ENCODE measurements around the gene SLC6A6.

Gene SLC6A6

DNA sequence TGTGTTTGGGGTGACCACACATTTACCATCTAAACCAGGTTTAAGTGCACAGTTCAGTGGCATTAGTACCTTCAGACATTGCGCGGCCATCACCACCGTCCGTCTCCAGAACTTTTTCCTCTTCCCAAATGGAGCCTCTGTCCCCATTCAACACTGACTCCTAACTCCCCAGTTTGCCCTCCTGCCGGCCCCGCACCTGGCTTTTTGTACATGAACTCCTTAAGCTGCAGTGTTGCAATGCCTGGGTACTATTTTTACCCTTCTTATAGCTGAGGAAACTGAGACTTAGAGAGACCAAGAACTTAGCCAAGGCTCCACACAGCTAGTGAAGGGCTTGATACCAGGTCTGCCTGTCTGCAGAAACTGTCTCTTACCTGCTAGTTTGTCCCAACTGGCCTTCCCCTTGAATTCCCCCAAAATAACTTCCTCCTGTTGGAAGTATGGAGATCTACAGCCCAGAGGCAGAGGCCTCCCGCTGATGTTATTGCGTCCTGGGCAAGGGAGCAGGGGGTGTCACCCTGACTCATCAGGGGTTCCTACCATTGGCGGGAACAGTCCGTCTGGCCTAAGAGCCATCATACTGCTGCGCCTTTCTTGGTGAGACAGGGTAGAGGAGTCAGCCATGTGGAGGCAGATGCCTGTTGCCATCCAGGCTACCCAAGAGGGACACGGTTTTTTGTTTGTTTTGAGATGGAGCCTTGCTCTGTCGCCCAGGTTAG, 72.1 kb downstream of the SLC6A6 start:
- no peak overlapping the region for H3K9ac ChIP-seq (ENCODE audit: low read length)
- H3K79me1 ChIP-seq (replicated peaks; ENCODE audit: low read length, poor library complexity, severe bottlenecking): peaks cover 23% of the 10 kb centered on the region
- H3K4me2 ChIP-seq (ENCODE audit: low read length, poor library complexity, severe bottlenecking): no peak overlapping the region
- H3K18ac ChIP-seq (ENCODE audit: low read depth in 1 of 2, low read length in 2 of 2): no peak overlapping the region
- H3K27me3 ChIP-seq (ENCODE audit: control insufficient read depth in 1 of 2, insufficient read depth in 1 of 2, low read length in 2 of 2): no peaks in the 10 kb centered on the region
- peak overlapping the region; percentile 94 for H2AK5ac ChIP-seq (ENCODE audit: low read length, severe bottlenecking)
- H3K14ac ChIP-seq (ENCODE audit: low read length in 2 of 2): no peak overlapping the region
- DNase-seq: no peak
- H4K91ac ChIP-seq (ENCODE audit: low read length): no peak overlapping the region
- WGBS: 94% methylated on average over 13 of the region's 13 CpGs
- no peak overlapping the region for H2BK12ac ChIP-seq (ENCODE audit: low read length in 2 of 2)
- H3K4ac ChIP-seq (ENCODE audit: low read depth in 1 of 2, low read length in 2 of 2): no peak overlapping the region
- H3K9me3 ChIP-seq (ENCODE audit: control insufficient read depth, low read length): no peaks in the 10 kb centered on the region
- no peak overlapping the region for H2BK120ac ChIP-seq (ENCODE audit: low read depth, low read length)
- H2BK15ac ChIP-seq (ENCODE audit: low read depth, poor library complexity, severe bottlenecking): no peak overlapping the region
- H4K8ac ChIP-seq (ENCODE audit: low read length): no peak overlapping the region
- H3K23ac ChIP-seq (ENCODE audit: low read length in 2 of 2): no peak overlapping the region
- peaks cover 50% of the 10 kb centered on the region for H3K4me1 ChIP-seq (ENCODE audit: control insufficient read depth, insufficient read depth, low read depth, low read length)
- peak overlapping the region; percentile 92 for H3K27ac ChIP-seq (ENCODE audit: low read length, poor library complexity, severe bottlenecking)
- no peak overlapping the region for H2AFZ ChIP-seq (ENCODE audit: low read depth, low read length)
- no peak overlapping the region for H2BK5ac ChIP-seq (ENCODE audit: low read depth, low read length, poor library complexity, severe bottlenecking)
- peaks cover 73 to 76% of the 10 kb centered on the region in 2 experiments for H3K36me3 ChIP-seq (ENCODE audit: control insufficient read depth in 1 of 2, insufficient read depth in 2 of 2, low read depth in 1 of 2, low read length in 2 of 2)
- no peak overlapping the region for H3K4me3 ChIP-seq (ENCODE audit: insufficient read depth in 1 of 2, low read depth in 1 of 2, low read length in 2 of 2)

DNA sequence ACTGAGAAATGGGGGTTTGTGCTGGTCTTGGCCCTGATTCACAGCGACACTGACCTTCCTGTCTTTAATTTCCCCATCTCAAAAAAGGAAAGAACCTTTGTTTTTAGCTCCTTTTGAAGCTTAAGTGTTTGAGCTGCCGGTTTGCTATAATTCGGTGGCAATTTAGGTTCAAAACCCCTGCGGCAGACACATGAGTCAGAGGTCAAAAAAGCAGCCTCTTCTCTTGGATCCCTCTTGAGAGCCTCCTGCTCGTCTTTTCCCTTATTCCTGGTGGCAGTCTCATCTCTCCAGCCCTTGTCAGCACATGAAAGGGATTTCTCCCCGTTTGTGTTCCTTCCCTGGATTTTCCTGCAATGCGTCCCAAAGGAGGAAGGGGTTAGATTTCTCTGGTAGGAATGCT, 73.2 kb downstream of the SLC6A6 start:
- Histone ChIP-seq H3K4me3 (ENCODE audit: insufficient read depth in 1 of 2, low read depth in 1 of 2, low read length in 2 of 2) (no peak overlapping the region), H3K14ac (ENCODE audit: low read length in 2 of 2) (no peak overlapping the region), H2AFZ (ENCODE audit: low read depth, low read length) (no peak overlapping the region), H3K27ac (ENCODE audit: low read length, poor library complexity, severe bottlenecking) (no peak overlapping the region), H2BK5ac (ENCODE audit: low read depth, low read length, poor library complexity, severe bottlenecking) (no peak overlapping the region), H4K91ac (ENCODE audit: low read length) (no peak overlapping the region), H3K4me1 (ENCODE audit: control insufficient read depth, insufficient read depth, low read depth, low read length) (peaks cover 53% of the 10 kb centered on the region), H2BK12ac (ENCODE audit: low read length in 2 of 2) (no peak overlapping the region), H3K36me3 (ENCODE audit: control insufficient read depth in 1 of 2, insufficient read depth in 2 of 2, low read depth in 1 of 2, low read length in 2 of 2) (peaks cover 76 to 78% of the 10 kb centered on the region in 2 experiments), H3K79me1 (replicated peaks; ENCODE audit: low read length, poor library complexity, severe bottlenecking) (peaks cover 20% of the 10 kb centered on the region), H2AK5ac (ENCODE audit: low read length, severe bottlenecking) (no peak overlapping the region), H4K8ac (ENCODE audit: low read length) (no peak overlapping the region), H3K4me2 (ENCODE audit: low read length, poor library complexity, severe bottlenecking) (no peak overlapping the region), H3K9ac (ENCODE audit: low read length) (no peak overlapping the region), H2BK120ac (ENCODE audit: low read depth, low read length) (no peak overlapping the region), H3K4ac (ENCODE audit: low read depth in 1 of 2, low read length in 2 of 2) (no peak overlapping the region), H3K27me3 (ENCODE audit: control insufficient read depth in 1 of 2, insufficient read depth in 1 of 2, low read length in 2 of 2) (no peaks in the 10 kb centered on the region), H2BK15ac (ENCODE audit: low read depth, poor library complexity, severe bottlenecking) (no peak overlapping the region), H3K9me3 (ENCODE audit: control insufficient read depth, low read length) (no peaks in the 10 kb centered on the region), H3K18ac (ENCODE audit: low read depth in 1 of 2, low read length in 2 of 2) (no peak overlapping the region), H3K23ac (ENCODE audit: low read length in 2 of 2) (no peak overlapping the region)
- peak; percentile 55 for DNase-seq
- WGBS: 55% methylated on average over 7 of the region's 7 CpGs

DNA sequence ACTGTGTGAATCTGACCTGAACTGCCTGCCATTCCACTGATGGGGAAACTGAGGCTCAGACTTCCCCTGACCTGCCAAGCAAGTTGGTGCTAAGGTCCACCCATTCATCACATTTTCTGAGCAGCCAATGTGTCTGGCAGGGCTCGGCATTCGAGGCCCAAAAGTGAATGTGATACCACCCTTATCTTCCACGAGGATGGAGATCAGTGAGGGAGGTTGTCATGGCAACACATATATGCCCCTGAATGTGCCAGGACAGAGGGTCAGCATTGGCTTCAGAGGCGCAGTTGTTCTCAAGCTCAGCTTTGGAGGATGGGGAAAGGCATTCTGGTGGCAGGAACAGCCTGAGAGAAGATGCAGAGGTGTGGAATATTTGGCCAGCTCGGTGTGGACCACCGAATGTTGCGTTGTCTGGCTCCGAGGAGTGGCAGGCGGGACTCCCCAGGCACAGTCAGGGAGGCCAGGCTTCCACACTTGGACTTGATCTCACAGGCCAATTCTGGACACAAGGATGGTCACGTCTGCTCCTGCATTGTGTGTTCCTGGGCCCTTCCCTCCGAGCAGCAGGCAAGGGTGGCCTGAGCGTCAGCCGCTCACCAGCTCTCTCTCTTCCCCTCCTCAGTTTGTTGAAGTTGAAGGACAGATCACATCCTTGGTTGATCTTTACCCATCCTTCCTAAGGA, 74.3 kb downstream of the SLC6A6 start:
- Histone ChIP-seq H2AFZ (ENCODE audit: low read depth, low read length) (no peak overlapping the region), H4K91ac (ENCODE audit: low read length) (no peak overlapping the region), H3K4ac (ENCODE audit: low read depth in 1 of 2, low read length in 2 of 2) (no peak overlapping the region), H2AK5ac (ENCODE audit: low read length, severe bottlenecking) (no peak overlapping the region), H3K27me3 (ENCODE audit: control insufficient read depth in 1 of 2, insufficient read depth in 1 of 2, low read length in 2 of 2) (no peaks in the 10 kb centered on the region), H3K4me3 (ENCODE audit: insufficient read depth in 1 of 2, low read depth in 1 of 2, low read length in 2 of 2) (no peak overlapping the region), H3K27ac (ENCODE audit: low read length, poor library complexity, severe bottlenecking) (no peak overlapping the region), H3K4me1 (ENCODE audit: control insufficient read depth, insufficient read depth, low read depth, low read length) (peaks cover 45% of the 10 kb centered on the region), H3K9ac (ENCODE audit: low read length) (no peak overlapping the region), H3K79me1 (replicated peaks; ENCODE audit: low read length, poor library complexity, severe bottlenecking) (peaks cover 28% of the 10 kb centered on the region), H2BK5ac (ENCODE audit: low read depth, low read length, poor library complexity, severe bottlenecking) (no peak overlapping the region), H3K14ac (ENCODE audit: low read length in 2 of 2) (no peak overlapping the region), H3K23ac (ENCODE audit: low read length in 2 of 2) (no peak overlapping the region), H2BK120ac (ENCODE audit: low read depth, low read length) (no peak overlapping the region), H2BK12ac (ENCODE audit: low read length in 2 of 2) (no peak overlapping the region), H3K18ac (ENCODE audit: low read depth in 1 of 2, low read length in 2 of 2) (no peak overlapping the region), H2BK15ac (ENCODE audit: low read depth, poor library complexity, severe bottlenecking) (no peak overlapping the region), H3K36me3 (ENCODE audit: control insufficient read depth in 1 of 2, insufficient read depth in 2 of 2, low read depth in 1 of 2, low read length in 2 of 2) (peaks cover 80 to 86% of the 10 kb centered on the region in 2 experiments), H3K4me2 (ENCODE audit: low read length, poor library complexity, severe bottlenecking) (no peak overlapping the region), H4K8ac (ENCODE audit: low read length) (no peak overlapping the region), H3K9me3 (ENCODE audit: control insufficient read depth, low read length) (no peaks in the 10 kb centered on the region)
- WGBS: 98% methylated on average over 13 of the region's 13 CpGs
- no peak for DNase-seq

DNA sequence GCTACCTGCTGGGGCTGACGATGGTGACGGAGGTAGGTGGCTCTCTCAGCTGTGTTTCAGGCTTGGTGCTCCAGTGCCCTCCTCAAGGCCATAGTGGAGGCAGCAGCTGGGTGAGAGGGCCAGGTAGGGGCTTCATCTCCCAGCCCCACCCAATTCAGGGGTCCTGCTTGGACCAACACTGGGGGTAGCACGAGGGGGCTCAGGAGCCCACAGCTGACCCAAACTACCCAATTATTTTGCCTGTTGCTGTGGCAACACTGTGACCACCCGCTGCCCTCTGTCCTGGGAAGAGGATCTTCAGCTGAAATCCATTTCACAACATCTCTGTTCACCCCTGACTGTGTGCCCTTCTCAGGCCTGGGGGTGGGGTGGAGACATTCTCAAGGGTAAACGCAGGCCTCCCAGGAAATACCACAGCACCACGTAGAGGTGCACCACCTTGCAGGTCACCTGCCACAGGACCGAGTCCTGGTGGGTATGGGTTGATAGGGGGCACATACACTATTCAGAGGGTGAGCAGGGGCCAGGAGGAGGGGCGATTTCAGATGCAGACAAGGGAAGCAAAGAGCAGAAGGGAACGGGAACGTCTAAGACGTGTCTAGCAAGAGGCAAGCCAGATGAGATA, 75.0 kb downstream of the SLC6A6 start:
- no peak overlapping the region for H3K4ac ChIP-seq (ENCODE audit: low read depth in 1 of 2, low read length in 2 of 2)
- H3K23ac ChIP-seq (ENCODE audit: low read length in 2 of 2): no peak overlapping the region
- peak overlapping the region; percentile 21 for H2AK5ac ChIP-seq (ENCODE audit: low read length, severe bottlenecking)
- H3K9ac ChIP-seq (ENCODE audit: low read length): no peak overlapping the region
- no peak overlapping the region for H3K27ac ChIP-seq (ENCODE audit: low read length, poor library complexity, severe bottlenecking)
- H3K79me1 ChIP-seq (replicated peaks; ENCODE audit: low read length, poor library complexity, severe bottlenecking): peaks cover 32% of the 10 kb centered on the region
- 95% methylated on average over 10 of the region's 11 CpGs for WGBS
- H2AFZ ChIP-seq (ENCODE audit: low read depth, low read length): no peak overlapping the region
- H3K4me1 ChIP-seq (ENCODE audit: control insufficient read depth, insufficient read depth, low read depth, low read length): peaks cover 38% of the 10 kb centered on the region
- H3K18ac ChIP-seq (ENCODE audit: low read depth in 1 of 2, low read length in 2 of 2): no peak overlapping the region
- no peak for DNase-seq
- H3K14ac ChIP-seq (ENCODE audit: low read length in 2 of 2): no peak overlapping the region
- H3K4me3 ChIP-seq (ENCODE audit: insufficient read depth in 1 of 2, low read depth in 1 of 2, low read length in 2 of 2): no peak overlapping the region
- peaks cover 82 to 87% of the 10 kb centered on the region in 2 experiments for H3K36me3 ChIP-seq (ENCODE audit: control insufficient read depth in 1 of 2, insufficient read depth in 2 of 2, low read depth in 1 of 2, low read length in 2 of 2)
- no peaks in the 10 kb centered on the region for H3K27me3 ChIP-seq (ENCODE audit: control insufficient read depth in 1 of 2, insufficient read depth in 1 of 2, low read length in 2 of 2)
- H2BK120ac ChIP-seq (ENCODE audit: low read depth, low read length): no peak overlapping the region
- no peak overlapping the region for H2BK12ac ChIP-seq (ENCODE audit: low read length in 2 of 2)
- H2BK5ac ChIP-seq (ENCODE audit: low read depth, low read length, poor library complexity, severe bottlenecking): no peak overlapping the region
- H3K9me3 ChIP-seq (ENCODE audit: control insufficient read depth, low read length): no peaks in the 10 kb centered on the region
- H2BK15ac ChIP-seq (ENCODE audit: low read depth, poor library complexity, severe bottlenecking): no peak overlapping the region
- H4K8ac ChIP-seq (ENCODE audit: low read length): no peak overlapping the region
- H3K4me2 ChIP-seq (ENCODE audit: low read length, poor library complexity, severe bottlenecking): no peak overlapping the region
- H4K91ac ChIP-seq (ENCODE audit: low read length): no peak overlapping the region
